GM15510 (cell line): ENCODE measurements around the gene SELENOM.

Experiments used
- POLR2A ChIP-seq: IDR thresholded peaks from 3 replicates; pipeline ENCODE4 v1.6.1; 2011; ENCODE audit warnings: borderline replicate concordance; ENCODE audit not compliant: insufficient read length; ENCODE audit errors: extremely low read depth

SELENOM gene

GRCh38 chr22:31139066-31139465, 31.7 kb upstream of the SELENOM start:
- no peak for TF ChIP-seq POLR2A

- no peak for TF ChIP-seq POLR2A
Observed at GRCh38 chr22:31138126-31138525, 30.8 kb upstream of the SELENOM start.

- no peak for TF ChIP-seq POLR2A
Observed at GRCh38 chr22:31137721-31138120, 30.4 kb upstream of the SELENOM start.

- no peak for TF ChIP-seq POLR2A
Observed at GRCh38 chr22:31136711-31137110, 29.3 kb upstream of the SELENOM start.

- TF ChIP-seq POLR2A, result no peak
Observed at GRCh38 chr22:31136155-31136554, 28.8 kb upstream of the SELENOM start.

GRCh38 chr22:31135706-31136105, 28.3 kb upstream of the SELENOM start:
- no peak for TF ChIP-seq POLR2A

- no peak for TF ChIP-seq POLR2A
Observed at GRCh38 chr22:31134688-31135087, 27.3 kb upstream of the SELENOM start.

GRCh38 chr22:31133911-31134310, 26.5 kb upstream of the SELENOM start:
- no peak for TF ChIP-seq POLR2A

- TF ChIP-seq POLR2A, result no peak
Observed at GRCh38 chr22:31130873-31131272, 23.5 kb upstream of the SELENOM start.

- TF ChIP-seq POLR2A, result no peak
Observed at GRCh38 chr22:31128156-31128555, 20.8 kb upstream of the SELENOM start.

- TF ChIP-seq POLR2A, result no peak
Observed at GRCh38 chr22:31127181-31127772, 19.9 kb upstream of the SELENOM start.

- TF ChIP-seq POLR2A, result no peak
Observed at GRCh38 chr22:31126869-31127175, 19.5 kb upstream of the SELENOM start.

- TF ChIP-seq POLR2A, result no peak
Observed at GRCh38 chr22:31126128-31126868, 18.9 kb upstream of the SELENOM start.

GRCh38 chr22:31125521-31126117, 18.3 kb upstream of the SELENOM start:
- TF ChIP-seq POLR2A, result no peak

GRCh38 chr22:31124811-31125465, 17.6 kb upstream of the SELENOM start:
- TF ChIP-seq POLR2A, result no peak

GRCh38 chr22:31124290-31124689, 16.9 kb upstream of the SELENOM start:
- no peak for TF ChIP-seq POLR2A

- TF ChIP-seq POLR2A, result no peak
Observed at GRCh38 chr22:31123292-31123602, 15.9 kb upstream of the SELENOM start.
